HG02642 (cell line): ENCODE data around the gene MINDY4.

Experiments
- ATAC-seq: cut with Tn5 transposase; IDR thresholded peaks from one replicate; pipeline ENCODE4 v1.9.1; 2021; ENCODE audit warnings: mild to moderate bottlenecking; ENCODE audit not compliant: unreplicated experiment, poor library complexity

Gene MINDY4

GRCh38 chr7:30894866-30895605, 123.8 kb downstream of the MINDY4 start:
- no peak for ATAC-seq

- ATAC-seq = no peak
Observed at GRCh38 chr7:30896036-30896435, 124.8 kb downstream of the MINDY4 start.

GRCh38 chr7:30896783-30897637, 125.8 kb downstream of the MINDY4 start:
- no peak for ATAC-seq

- ATAC-seq = no peak
Observed at GRCh38 chr7:30897770-30898169, 126.6 kb downstream of the MINDY4 start.

GRCh38 chr7:30898411-30898810, 127.2 kb downstream of the MINDY4 start:
- ATAC-seq = no peak

GRCh38 chr7:30899066-30899465, 127.8 kb downstream of the MINDY4 start:
- ATAC-seq = no peak

- ATAC-seq = no peak
Observed at GRCh38 chr7:30899630-30900029, 128.4 kb downstream of the MINDY4 start.

- ATAC-seq = no peak
Observed at GRCh38 chr7:30900053-30900452, 128.8 kb downstream of the MINDY4 start.

GRCh38 chr7:30900803-30901362, 129.7 kb downstream of the MINDY4 start:
- no peak for ATAC-seq

GRCh38 chr7:30901856-30902255, 130.6 kb downstream of the MINDY4 start:
- ATAC-seq = no peak

- no peak for ATAC-seq
Observed at GRCh38 chr7:30902466-30902865, 131.2 kb downstream of the MINDY4 start.

- ATAC-seq = no peak
Observed at GRCh38 chr7:30903146-30903545, 131.9 kb downstream of the MINDY4 start.

- no peak for ATAC-seq
Observed at GRCh38 chr7:30904561-30904960, 133.3 kb downstream of the MINDY4 start.

GRCh38 chr7:30905078-30906012, 134.1 kb downstream of the MINDY4 start:
- ATAC-seq = no peak

GRCh38 chr7:30906014-30906413, 134.8 kb downstream of the MINDY4 start:
- ATAC-seq = no peak

GRCh38 chr7:30906515-30907240, 135.5 kb downstream of the MINDY4 start:
- ATAC-seq = no peak

- no peak for ATAC-seq
Observed at GRCh38 chr7:30907527-30908267, 136.5 kb downstream of the MINDY4 start.

- no peak for ATAC-seq
Observed at GRCh38 chr7:30908681-30909080, 137.5 kb downstream of the MINDY4 start.

- no peak for ATAC-seq
Observed at GRCh38 chr7:30909431-30909830, 138.2 kb downstream of the MINDY4 start.
